Stimulated activated CD4-positive, alpha-beta T cell treated with anti-CD3 and anti-CD28 coated beads, Interleukin-1b, Interleukin-23, amount 100 ng/mL, for 1 hour (primary cell): ENCODE measurements around the gene PITX1.
"Not testable (repeated sequence)": the region's sequence is repeated elsewhere in the genome, so short reads cannot be mapped to it uniquely, and the experiment has no call there.

ENCODE experiments used
- DNase-seq, 2 donors: peaks; one replicate each; pipeline ENCODE4 v3.0.0-alpha.2; 2020; ENCODE audit warnings: low read depth in 2 of 2

The PITX1 gene

DNA sequence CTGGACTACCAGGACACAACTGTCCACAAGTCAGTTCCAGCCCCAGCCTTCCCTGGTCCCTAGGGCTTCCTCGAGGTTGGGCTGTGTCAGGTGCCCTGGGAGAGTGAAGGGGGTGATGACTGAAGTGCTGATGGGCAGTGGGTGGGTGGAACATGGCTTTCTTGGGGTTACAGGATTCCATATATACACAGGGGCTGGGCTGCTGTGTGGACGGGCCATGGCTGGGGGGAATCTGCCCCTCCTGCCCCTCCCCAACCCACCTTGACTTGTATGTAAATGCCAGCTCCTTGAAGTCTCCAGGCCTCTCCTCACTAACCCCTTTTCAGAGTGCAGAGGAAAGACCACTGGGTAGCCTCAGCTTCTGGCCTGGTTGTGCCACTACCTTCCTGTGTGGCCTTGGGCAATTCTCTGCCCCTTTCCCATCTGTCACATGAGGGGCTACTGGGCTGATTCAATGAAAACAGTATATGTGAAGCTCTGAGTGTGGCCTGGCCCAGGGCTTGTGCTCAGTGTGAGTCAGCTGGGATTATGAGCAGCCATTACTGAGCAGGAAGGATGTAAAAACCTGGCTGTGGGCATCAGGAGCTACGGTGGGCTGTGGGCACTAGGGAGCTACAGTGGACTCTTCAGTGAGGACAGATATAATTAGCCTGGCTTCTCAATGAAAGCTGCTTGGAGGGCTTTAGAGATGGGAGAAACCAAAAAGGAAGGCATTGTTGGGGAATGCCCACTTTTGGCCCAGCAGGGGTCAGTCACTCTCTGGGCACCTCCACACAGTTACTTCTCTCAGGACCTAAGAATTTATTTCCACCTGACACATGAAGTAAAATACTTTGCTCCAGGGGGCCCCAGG lies 23.3 kb downstream of the PITX1 start:
- no peak for DNase-seq

DNA sequence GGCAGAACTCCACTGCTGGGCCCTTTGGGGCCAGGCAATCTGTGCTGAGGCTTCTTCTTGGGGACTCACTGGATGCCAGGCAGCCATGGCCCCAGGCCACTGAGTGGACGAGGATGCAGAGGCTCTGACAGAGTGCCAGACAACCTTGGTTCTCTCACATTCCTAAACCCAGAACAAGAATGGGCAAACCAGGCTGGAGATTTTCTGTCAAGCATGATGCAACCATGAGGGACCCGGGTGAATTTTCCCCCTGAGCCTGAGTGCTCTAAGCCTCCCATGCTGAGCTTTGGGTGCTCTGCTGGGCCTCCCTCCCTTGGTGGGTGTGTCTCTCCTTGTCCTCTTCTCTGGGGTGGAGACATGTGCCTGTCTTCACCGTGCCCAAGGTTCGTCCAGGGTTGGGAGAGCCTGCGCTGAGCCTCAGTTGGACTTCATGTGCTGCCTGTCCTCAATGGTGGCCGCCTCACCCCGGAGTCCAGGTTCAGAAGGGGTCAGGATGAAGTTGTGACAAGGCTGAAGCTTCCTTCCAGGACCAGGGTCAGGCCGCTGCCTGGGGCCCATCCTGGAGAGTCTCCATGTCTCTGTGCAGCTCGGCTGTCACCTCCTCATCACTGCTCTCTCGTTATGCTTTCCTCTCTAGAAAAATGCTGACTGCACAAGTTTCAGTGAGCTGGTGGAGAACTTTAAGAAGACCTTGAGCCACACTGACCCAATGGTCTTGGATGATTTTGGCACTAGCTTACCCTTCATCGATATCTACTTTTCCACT lies 24.1 kb downstream of the PITX1 start:
- DNase-seq, result no peak

DNA sequence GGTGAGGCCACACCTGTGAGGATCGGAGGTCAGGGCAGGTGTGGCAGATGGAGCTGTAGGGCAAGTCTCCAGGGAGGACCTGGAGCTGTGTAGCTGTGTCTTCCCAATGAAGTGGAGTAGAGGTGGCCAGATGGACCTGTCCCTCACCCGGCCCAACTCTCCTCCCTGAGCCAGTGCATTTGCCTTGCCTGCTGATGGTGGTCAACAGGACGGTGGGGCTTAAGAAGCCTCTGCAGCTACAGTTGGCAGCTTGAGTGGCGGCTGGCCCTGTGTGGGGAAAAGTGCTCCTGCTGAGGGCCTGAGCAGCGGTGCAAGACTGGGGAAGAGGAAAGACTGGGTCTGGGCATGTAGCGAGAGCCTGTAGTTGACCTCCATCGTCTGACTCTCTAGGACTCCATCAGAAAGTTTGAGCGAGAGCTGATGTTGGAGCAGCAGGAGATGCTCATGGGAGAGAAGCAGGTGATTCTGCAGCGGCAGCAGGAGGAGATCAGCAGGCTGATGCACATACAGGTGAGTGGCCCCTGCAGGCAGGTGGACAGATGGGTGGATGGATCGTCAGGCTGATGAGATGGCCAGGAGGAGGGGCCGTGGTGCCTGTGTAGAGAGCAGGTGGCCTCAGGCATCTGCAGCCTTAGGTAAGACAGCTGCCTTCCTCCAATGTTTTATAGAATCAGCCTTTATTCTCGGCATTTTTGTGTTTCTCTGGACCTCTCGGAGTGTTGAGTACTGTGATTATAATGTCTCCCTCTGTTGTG lies 24.9 kb downstream of the PITX1 start:
- no peak for DNase-seq

DNA sequence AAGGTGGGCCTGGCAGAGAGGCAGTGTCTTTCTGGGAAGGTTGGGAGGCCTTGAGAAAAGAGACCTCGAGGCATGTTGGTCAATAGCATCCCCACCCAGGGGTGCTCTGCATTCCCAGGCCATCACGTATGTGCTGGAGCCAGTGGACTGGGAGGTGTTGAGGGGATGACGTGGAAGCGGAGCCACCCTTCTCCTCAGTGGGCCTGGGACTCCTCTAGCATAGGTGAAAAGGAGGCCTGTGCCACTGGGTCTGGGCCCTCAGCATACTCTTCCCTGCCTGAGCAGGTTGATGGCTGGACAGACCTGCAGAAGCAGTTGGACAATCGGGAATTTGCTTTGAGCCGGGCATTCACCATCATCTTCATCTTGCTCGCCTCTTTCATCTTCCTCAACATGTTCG lies 25.5 kb downstream of the PITX1 start:
- no peak for DNase-seq

DNA sequence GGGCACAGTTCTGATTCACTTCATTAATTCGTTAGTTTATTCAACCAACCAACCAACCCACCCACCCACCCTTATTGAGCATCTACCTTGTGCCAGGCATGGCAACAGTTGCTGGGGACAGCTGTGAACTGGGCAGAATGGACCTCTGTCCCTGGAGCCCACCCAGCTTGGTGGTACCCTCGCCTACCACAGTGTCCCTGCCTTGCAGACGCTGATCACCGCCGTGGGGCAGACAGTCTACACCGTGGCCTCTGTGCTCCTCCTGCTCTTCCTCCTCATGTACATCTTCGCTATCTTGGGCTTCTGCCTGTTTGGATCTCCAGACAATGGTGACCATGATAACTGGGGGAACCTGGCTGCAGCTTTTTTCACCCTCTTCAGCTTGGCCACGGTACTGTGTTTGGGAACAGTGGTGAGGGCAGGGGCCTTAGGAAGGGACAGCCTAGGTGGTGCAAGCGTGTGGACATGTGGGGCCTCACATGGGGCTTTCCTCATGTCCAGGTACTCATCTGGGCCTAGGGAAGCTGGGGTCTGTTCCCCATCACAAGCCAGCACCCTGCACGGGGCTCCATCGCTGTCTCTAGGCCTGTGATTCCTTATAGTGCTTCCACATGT lies 26.2 kb downstream of the PITX1 start:
- no peak for DNase-seq

DNA sequence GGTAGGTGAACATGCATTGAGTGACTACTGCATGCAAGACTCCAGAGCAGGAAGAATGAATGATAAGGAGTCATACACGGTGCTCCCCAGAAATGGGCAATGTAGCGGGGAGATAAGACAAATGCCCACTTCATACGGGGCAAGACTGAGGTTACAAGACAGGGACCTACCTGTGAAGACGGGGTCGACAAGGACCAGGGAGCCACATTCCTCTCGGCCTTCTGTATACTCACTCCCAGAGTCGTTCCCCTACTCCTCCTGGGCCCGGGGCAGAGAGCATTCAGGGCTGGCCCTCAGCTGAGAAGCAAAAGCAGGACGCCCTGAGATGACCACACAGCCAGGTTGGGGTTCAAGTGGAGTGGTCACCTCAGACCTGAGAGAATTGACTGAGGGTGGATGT lies 26.7 kb downstream of the PITX1 start:
- no peak for DNase-seq

DNA sequence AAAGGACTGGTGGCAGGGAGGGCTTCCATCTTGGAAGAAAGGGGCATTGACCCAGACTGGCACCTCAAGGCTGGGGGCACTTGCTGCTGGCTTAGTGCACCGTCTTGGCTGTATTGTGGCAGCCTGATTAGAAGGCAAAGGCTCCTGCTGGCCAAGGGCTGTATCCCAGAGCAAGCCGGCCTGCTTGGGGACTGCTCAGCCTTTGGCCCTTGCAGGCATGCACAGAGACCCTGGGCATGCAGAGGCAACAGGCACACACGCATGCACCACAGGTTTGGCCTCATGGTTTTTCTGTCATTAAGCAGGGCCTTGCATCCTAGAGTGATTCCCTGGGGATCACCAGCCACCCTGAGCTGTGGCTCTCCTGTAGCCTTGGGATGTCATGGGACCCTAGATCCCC lies 29.0 kb downstream of the PITX1 start:
- no peak for DNase-seq

DNA sequence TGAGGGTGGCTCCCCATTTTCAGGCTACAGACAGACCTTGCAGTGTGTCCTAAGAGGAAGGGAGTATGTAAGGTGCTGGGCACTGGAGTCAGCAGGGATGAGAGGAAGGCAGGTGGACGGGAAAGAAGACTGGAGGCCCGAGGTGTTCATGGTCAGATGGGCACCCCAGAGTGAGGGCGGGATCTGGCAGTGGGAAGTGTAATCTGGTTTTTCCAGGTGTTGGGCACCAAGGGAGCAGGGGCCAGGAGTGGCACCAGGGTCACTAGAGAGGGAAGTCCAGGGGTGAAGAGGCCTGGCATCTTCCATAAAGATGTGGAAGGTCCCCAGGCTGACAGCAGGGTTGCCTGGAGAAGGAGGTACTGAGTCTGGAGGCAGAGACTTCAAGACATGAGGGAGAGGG lies 29.7 kb downstream of the PITX1 start:
- DNase-seq, result no peak

DNA sequence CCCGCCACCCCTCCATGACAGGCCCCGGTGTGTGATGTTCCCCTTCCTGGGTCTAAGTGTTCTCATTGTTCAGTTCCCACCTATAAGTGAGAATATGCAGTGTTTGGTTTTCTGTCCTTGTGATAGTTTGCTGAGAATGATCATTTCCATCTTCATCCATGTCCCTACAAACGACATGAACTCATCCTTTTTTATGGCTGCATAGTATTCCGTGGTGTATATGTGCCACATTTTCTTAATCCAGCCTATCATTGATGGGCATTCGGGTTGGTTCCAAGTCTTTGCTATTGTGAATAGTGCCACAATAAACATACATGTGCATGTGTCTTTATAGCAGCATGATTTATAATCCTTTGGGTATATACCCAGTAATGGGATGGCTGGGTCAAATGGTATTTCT lies 36.0 kb downstream of the PITX1 start:
- DNase-seq, result not testable (repeated sequence)

DNA sequence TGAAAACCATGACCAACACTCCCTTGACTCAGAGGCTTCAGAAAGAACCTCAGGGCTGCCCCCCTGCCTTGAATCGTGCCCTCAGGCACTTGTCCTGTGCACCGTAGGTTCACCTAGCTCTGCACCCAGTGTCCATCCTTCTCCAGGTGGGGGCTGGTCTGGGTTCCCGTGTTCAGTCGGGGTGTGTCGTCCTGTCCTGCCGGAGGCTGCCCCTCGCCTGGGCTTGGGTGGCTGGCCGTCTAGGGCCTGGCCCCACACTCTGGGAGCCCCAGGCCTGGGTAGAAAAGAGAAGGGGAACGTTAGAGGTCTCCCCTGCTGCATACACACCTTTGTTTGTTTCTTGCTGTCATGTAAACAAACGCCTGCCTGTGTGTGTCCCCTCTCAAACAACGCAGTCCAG lies 37.0 kb downstream of the PITX1 start:
- no peak for DNase-seq

DNA sequence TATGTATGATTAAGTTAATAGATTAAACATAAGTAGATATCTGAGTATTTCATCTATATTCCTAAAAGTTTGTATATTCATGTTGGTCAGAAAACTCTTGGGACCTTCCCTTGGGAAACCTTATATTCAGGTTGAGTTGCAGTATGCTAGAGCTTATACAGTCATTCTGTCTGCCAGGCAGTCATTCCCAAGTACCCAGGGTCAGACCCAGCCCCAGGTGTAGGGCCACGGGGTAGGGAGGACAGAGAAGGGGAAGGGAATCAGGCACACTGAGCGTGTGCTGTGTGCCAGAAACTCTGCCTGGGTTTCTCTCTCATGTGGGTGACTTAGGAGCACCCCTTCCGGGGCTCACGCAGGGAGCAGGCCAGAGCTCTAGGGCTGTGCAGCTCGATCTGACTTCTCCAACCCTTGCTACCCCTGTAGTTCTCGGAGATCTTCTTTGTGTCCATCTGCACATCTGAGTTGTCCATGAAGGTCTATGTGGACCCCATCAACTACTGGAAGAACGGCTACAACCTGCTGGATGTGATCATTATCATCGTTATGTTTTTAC lies 38.1 kb downstream of the PITX1 start:
- DNase-seq, result no peak

DNA sequence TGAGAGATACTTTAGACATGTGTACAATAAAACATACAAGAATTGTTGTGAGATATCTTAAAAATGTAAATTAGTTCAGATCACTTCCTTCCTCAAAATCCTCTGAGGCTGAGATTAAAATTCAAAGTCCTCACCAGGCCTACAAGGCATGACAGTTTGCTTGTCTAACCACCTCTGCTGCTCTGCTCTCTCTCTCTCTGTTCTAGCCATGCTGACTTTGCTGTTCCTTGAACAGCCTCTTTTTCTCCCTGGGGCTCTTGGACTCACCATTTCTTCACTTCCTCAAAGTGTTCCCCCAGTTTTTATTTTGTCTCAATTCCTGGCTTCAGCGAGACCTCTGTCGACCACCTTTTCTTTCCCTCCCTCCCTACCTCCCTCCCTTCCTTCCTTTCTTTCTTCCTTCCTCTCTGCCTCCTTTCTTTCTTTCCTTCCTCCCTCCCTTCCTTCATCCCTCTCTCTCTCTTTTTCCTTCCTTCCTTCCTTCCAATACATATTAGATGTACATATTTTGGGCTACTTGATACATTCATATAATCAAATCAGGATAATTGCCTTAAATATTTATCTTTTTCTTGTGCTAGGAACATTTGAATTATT lies 39.4 kb downstream of the PITX1 start:
- DNase-seq, result no peak

DNA sequence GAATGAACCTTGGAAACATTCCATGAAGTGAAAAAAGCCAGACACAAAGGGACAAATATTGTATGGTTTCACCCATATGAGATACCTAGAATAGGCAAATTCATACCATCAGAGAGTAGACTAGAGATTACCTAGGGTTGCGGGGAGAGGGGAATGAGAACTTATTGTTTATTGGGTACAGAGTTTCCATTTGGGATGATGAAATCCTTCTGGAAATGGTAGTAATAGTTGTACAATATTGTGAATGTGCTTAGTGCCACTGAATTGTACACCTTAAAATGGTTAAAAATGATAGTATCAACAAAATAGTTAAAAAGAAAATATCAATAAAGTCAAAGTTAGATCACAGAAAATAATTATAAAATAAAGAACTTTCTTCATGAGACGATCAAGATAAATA lies 40.9 kb downstream of the PITX1 start:
- no peak for DNase-seq

DNA sequence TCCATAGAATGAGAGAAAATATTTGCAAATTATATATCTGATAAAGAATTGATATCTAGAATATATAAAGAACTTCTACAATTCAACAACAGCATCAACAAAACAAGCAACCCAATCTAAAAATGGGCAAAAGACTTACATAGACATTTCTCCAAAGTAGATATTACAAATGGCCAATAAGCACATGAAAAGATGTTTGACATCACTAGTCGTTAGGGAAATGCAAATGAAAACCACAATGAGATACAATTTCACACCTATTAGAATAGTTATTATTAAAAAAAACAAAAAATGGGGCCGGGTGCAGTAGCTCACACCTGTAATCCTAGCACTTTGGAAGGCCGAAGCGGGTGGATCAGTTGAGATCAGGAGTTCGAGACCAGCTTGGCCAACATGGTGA lies 41.9 kb downstream of the PITX1 start:
- no peak for DNase-seq

DNA sequence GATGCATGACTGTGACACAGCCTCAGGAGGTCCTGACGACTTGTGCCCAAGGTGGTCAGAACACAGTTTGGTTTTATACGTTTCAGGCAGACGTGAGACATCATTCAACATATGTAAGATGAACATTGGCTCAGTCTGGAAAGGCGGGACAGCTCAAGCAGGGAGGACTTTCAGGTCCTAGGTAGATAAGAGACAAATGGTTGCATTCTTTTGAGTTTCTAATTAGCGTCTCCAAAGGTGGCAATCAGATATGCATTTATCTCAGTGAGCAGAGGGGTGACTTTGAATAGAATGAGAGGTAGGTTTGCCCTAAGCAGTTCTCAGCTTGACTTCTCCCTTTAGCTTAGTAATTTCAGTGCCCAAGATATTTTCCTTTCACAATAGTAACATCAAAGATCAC lies 43.8 kb downstream of the PITX1 start:
- not testable (repeated sequence) for DNase-seq

DNA sequence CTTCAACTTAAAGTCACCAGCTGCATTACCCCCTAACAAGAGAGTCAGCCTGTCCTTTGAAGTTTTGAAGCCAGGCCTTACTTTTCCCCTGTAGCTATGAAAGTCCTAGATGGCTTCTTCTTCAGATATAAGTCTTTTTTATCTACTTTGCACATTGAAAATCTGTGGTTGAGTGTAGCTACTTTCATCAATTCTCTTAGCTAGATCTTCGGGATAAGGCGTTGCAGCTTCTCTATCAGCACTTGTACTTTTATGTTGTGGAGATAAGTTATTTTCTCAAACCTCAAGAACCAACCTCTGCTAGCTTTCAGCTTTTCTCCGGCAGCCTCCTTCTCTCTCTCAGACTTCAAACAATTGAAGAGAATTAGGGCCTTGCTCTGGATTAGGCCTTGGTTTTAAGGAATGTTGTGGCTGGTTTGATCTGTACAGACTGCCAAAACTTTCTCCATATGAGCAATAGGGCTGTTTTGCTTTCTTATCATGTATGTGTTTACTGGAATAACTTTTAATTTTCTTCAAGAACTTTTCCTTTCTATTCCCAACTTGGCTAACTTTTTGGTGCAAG lies 44.7 kb downstream of the PITX1 start:
- DNase-seq, result no peak

DNA sequence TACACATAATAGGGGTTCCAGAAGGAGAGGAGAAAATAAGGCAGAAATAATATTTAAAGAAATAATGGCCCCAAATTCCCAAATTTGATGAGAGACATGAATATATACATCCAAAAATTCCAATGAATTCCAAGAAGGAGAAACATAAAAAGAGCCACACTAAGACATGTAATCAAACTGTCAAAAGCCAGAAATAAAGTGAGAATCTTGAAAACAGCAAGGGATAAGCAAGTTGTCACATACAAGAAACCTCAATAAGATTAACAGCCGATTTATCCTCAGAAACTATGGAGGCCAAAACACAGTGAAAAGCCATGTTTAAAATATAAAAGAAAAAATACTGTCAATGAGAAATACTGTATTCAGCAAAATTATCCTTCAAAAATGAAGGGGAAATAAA lies 51.8 kb downstream of the PITX1 start:
- DNase-seq, result no peak

DNA sequence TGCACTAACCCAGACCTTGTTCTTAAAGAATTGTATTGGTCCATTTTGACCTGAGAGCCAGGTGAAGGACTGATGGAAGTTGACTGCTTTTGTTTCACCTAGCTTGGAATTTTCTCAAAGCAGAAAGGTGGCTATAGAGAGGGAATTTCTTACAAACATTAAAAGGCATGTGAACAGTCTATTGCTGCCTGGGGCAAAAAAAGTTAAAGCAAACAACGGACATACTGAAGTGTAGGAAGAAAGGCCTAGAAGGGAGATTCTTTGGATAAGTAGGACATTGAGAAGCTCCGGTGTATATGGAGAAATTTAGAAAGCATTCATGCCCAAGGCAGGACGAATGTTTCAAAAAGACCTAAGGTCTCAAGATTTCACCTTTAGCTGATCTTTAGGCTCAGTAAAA lies 54.6 kb downstream of the PITX1 start:
- no peak for DNase-seq
